Glomerular endothelial cell (primary cell): Measurements from ENCODE around the gene BOD1. TPM values are rescaled to one million over a fixed set of nuclear protein-coding genes. Genes with fewer than 3 reads are reported as not detected.
"Not testable (repeated sequence)": the region's sequence is repeated elsewhere in the genome, so short reads cannot be mapped to it uniquely, and the experiment has no call there.

Source experiments
- DNase-seq: peaks from one replicate; pipeline ENCODE4 v3.0.0-alpha.2; 2011; ENCODE audit warnings: low read depth, low spot score; ENCODE audit errors: extremely low read depth
- total RNA-seq: library from RNA; depleted of rRNA; stranded (reverse); fragments of >200 nt; gene quantifications from 2 replicates; pipeline ENCODE4 v1.2.3, GENCODE V29; 2015

The BOD1 gene
- total RNA-seq, 1 donor from 2014 or later, result 52.1 TPM

- DNase-seq, result no peak
Observed at GRCh38 chr5:173620784-173621183, 4.3 kb upstream of the BOD1 start.

GRCh38 chr5:173618927-173619519, 2.6 kb upstream of the BOD1 start:
- DNase-seq, result no peak

GRCh38 chr5:173615884-173616576, 420 bp downstream of the BOD1 start:
- DNase-seq, result no peak

GRCh38 chr5:173614591-173614990, 1.9 kb downstream of the BOD1 start:
- no peak for DNase-seq

- no peak for DNase-seq
Observed at GRCh38 chr5:173613433-173614159, 2.9 kb downstream of the BOD1 start.

- DNase-seq, result no peak
Observed at GRCh38 chr5:173612948-173613347, 3.5 kb downstream of the BOD1 start.

- DNase-seq, result no peak
Observed at GRCh38 chr5:173611706-173612105, 4.7 kb downstream of the BOD1 start.

- DNase-seq, result no peak
Observed at GRCh38 chr5:173604141-173604540, 12.3 kb downstream of the BOD1 start.

GRCh38 chr5:173602423-173602822, 14.0 kb downstream of the BOD1 start:
- no peak for DNase-seq

- no peak for DNase-seq
Observed at GRCh38 chr5:173598686-173599085, 17.8 kb downstream of the BOD1 start.

GRCh38 chr5:173597304-173597703, 19.1 kb downstream of the BOD1 start:
- DNase-seq, result no peak

- DNase-seq, result no peak
Observed at GRCh38 chr5:173595841-173596240, 20.6 kb downstream of the BOD1 start.

GRCh38 chr5:173594061-173594460, 22.4 kb downstream of the BOD1 start:
- DNase-seq, result no peak

GRCh38 chr5:173592050-173592669, 24.3 kb downstream of the BOD1 start:
- no peak for DNase-seq

- DNase-seq, result no peak
Observed at GRCh38 chr5:173591056-173591514, 25.4 kb downstream of the BOD1 start.

GRCh38 chr5:173590436-173591055, 25.9 kb downstream of the BOD1 start:
- DNase-seq, result no peak

GRCh38 chr5:173586133-173586532, 30.3 kb downstream of the BOD1 start:
- not testable (repeated sequence) for DNase-seq

GRCh38 chr5:173583346-173583745, 33.1 kb downstream of the BOD1 start:
- DNase-seq, result no peak

GRCh38 chr5:173582216-173583111, 34.0 kb downstream of the BOD1 start:
- no peak for DNase-seq
